Kidney (tissue), 14 donors: Measurements from ENCODE around the gene NISCH. TPM values are rescaled to one million over a fixed set of nuclear protein-coding genes. Genes with fewer than 3 reads are reported as not detected.

ENCODE experiments used
- DNase-seq, 5 donors: peaks; one replicate each; pipeline ENCODE4 v3.0.0-alpha.2; 2013 to 2020
- FAIRE-seq: peaks from 2 replicates; lab custom pipeline; 2012; peaks lifted over from hg19 to GRCh38; lab: Jason Lieb, UNC
- H3K27ac ChIP-seq, 2 donors: one replicate each; pipeline ENCODE4 v1.7.0; 2013; ENCODE audit warnings: low read depth in 2 of 2, low read length in 2 of 2, inconsistent platforms in 1 of 2
- H3K27me3 ChIP-seq: one replicate; pipeline ENCODE4 v1.7.1; 2013; ENCODE audit warnings: low read length, inconsistent platforms; ENCODE audit not compliant: control insufficient read depth, insufficient read depth
- H3K36me3 ChIP-seq, 3 donors: one replicate each; pipeline versions ENCODE4 v1.7.0 to v1.7.1; 2013; ENCODE audit warnings: low read length in 3 of 3, control low read depth in 1 of 3, inconsistent platforms in 1 of 3; ENCODE audit not compliant: insufficient read depth in 3 of 3, control insufficient read depth in 2 of 3
- H3K4me1 ChIP-seq, 3 donors: one replicate each; pipeline versions ENCODE4 v1.7.0 to v1.7.1; 2013; ENCODE audit warnings: low read length in 3 of 3, inconsistent platforms in 1 of 3, low read depth in 1 of 3; ENCODE audit not compliant: control insufficient read depth in 2 of 3, insufficient read depth in 2 of 3
- H3K4me3 ChIP-seq, 3 donors: one replicate each; pipeline versions ENCODE4 v1.7.0 to v1.8.1; 2013; ENCODE audit warnings: low read length in 3 of 3, control low read depth in 1 of 3, inconsistent platforms in 1 of 3
- H3K9ac ChIP-seq, 3 donors: one replicate each; pipeline versions ENCODE4 v1.7.0 to v1.7.1; 2013; ENCODE audit warnings: low read length in 3 of 3, control low read depth in 1 of 3, inconsistent platforms in 1 of 3
- H3K9me3 ChIP-seq, 3 donors: one replicate each; pipeline versions ENCODE4 v1.7.0 to v1.7.1; 2013; ENCODE audit warnings: low read length in 3 of 3, control low read depth in 1 of 3, inconsistent platforms in 1 of 3; ENCODE audit not compliant: control insufficient read depth in 2 of 3, insufficient read depth in 1 of 3
- intact Hi-C: fragments of 100-400 bp; cut with DNase I; formaldehyde crosslinking; loops from one replicate; pipeline ENCODE4 v1.11.1; 2022
- polyA plus RNA-seq: library from polyadenylated mRNA; stranded (reverse); fragments of 350-450 nt; fragmentation: Illumina TruSeq; extraction: RNeasy Lipid Tissue Mini Kit (QIAGEN cat#74804); gene quantifications from one replicate; pipeline ENCODE4 v1.2.3, GENCODE V29; 2014; ENCODE audit warnings: low read depth, low replicate concordance; ENCODE audit not compliant: insufficient read depth
- total RNA-seq: library from RNA; stranded (reverse); fragmentation: NEBNext Ultra II Directional; extraction: Animal tissue kit (Norgen Biotek cat#: 25700); gene quantifications from one replicate; pipeline ENCODE4 v1.2.1, GENCODE V29; 2021
- TF ChIP-seq, protein P1 (sequence below): IDR thresholded peaks from 3 replicates; pipeline ENCODE4 v1.5.1; 2012; ENCODE audit warnings: mild to moderate bottlenecking, moderate library complexity, borderline replicate concordance; ENCODE audit not compliant: insufficient read depth; ENCODE audit errors: extremely low read depth
- donor health status: control.
- donor health status: control.
- donor health status: control.
- donor health status: control.
- donor health status: control.
- donor health status: DM: yes; HTN: yes; CAD: no.
- donor health status: Normal renal cell carcinoma (clear cell type).

Gene NISCH
- total and polyA plus RNA-seq, 2 donors from 2014 or later, result 36.1 to 98.7 TPM

DNA sequence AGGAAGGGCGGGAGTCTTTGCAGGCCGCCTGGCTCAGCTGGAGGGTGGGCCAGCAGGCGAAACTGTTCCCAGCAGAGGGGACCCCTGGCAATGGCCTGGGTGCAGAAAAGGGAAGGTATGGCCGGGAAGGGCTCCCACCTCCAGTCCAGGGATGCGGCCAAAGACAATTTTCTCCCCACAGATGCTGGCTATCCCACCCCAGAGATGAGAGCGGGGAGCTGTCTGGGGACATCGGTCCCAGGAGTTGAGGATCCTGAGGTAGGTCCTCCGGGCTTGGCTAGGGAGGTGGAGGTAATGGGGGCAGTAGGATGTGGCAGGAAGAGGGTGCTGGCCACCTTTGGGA lies 12.2 kb upstream of the NISCH start:
- H3K4me1 ChIP-seq, result peaks cover 0 to 11% (median 0%) of the 10 kb centered on the region in 3 donors
- no peak overlapping the region for H3K27ac ChIP-seq
- H3K36me3 ChIP-seq, result no peaks in the 10 kb centered on the region
- intact Hi-C loops, result no loop called here
- H3K9ac ChIP-seq, result no peak overlapping the region
- TF ChIP-seq, protein P1, sequence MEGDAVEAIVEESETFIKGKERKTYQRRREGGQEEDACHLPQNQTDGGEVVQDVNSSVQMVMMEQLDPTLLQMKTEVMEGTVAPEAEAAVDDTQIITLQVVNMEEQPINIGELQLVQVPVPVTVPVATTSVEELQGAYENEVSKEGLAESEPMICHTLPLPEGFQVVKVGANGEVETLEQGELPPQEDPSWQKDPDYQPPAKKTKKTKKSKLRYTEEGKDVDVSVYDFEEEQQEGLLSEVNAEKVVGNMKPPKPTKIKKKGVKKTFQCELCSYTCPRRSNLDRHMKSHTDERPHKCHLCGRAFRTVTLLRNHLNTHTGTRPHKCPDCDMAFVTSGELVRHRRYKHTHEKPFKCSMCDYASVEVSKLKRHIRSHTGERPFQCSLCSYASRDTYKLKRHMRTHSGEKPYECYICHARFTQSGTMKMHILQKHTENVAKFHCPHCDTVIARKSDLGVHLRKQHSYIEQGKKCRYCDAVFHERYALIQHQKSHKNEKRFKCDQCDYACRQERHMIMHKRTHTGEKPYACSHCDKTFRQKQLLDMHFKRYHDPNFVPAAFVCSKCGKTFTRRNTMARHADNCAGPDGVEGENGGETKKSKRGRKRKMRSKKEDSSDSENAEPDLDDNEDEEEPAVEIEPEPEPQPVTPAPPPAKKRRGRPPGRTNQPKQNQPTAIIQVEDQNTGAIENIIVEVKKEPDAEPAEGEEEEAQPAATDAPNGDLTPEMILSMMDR, result no peak
- FAIRE-seq (no peak), DNase-seq (no peak)
- H3K27me3 ChIP-seq, result no peaks in the 10 kb centered on the region
- H3K9me3 ChIP-seq, result no peaks in the 10 kb centered on the region
- peak overlapping the region in 1 of 3 donors; percentile 31 for H3K4me3 ChIP-seq

DNA sequence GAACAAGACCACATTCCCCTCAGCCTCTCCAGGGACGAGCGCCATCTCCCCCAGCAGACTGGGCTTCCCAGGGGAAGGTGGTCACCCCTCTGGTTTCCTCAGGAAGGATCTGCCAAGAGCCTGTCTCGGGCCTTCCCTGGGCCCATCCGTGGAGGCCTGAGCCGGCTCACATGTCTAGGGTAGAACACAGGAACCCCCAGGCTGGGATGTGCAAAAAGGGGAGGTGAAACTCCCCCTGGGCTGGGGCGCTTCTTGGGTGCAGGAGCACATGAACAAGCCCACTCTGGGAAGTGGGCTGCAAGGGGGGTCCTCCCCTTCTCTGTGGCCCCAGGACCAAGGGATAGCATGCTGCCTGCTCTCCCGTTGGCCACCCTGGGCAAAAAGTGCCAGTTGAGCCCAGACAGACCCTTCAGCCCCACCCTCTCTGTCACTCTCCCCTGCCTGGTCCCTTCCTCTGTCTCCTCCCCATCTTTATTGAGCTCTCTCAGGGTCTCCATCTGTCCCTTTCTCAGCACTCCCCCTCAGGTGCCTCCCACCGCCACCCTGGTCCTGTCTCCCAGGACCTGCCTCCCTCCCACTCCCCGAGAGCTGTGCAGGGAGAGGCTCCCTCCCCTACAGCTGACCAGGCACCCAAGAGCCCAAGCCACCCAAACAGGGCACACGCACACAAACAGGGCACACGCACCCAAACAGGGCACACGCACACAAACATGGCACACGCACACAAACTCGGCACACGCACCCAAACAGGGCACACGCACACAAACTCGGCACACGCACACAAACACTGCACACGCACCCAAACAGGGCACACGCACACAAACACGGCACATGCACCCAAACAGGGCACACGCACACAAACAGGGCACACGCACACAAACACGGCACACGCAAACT lies 11.4 kb upstream of the NISCH start:
- Histone ChIP-seq H3K9me3 (no peaks in the 10 kb centered on the region), H3K36me3 (no peaks in the 10 kb centered on the region), H3K27me3 (no peaks in the 10 kb centered on the region), H3K4me1 (peaks cover 0 to 11% (median 0%) of the 10 kb centered on the region in 3 donors), H3K27ac (no peak overlapping the region), H3K9ac (no peak overlapping the region), H3K4me3 (peak overlapping the region in 2 of 3 donors; percentile 11 to 31)
- intact Hi-C loops, result no loop called here
- FAIRE-seq (no peak), DNase-seq (peak in 1 of 5 donors; percentile 38)
- TF ChIP-seq, protein P1, result no peak

DNA sequence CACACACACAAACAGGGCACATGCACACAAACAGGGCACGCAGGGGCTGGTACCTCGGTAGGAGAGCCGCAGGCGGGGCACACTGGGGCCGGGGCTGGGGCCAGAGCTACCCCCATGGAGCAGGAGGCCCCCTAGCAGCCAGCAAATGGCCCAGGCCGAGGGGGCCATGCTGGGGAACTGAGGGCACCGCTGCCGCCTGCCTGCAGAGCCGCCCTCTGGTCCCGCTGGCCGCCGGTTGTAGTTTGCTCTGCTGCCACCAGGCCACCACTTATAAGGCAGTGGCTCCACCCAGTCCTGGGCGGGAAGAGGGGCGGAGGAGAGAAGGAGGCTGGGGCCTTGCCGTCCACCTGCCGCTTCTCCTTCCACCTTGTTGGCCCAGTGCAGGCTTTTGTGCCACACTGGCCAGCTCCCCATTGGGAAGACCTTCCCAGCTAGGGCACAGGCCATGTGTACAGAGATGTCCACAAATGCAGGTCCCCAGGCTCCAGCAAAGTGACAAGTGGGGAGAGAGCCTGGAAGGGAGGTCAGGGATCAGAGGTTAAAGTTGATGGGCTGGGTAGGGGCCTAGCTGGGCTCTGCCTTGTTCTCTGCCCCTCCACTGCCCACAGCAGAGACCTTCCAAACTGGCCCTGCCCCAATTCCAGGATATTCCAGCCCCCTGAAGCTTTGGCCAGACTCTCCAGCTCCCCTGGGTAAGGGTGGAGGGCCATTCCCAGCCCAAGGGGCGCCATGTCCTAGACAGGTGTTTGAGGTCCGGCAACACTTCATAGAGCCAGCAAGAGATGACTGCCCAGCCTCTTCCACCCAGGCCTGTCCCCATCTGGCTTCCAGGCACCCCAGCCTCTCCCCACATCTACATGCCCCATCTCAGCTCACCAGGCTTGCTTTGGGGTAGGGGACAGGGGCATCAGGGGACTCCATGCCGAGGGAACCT lies 10.3 kb upstream of the NISCH start, which contains the start of gene SEMA3G:
TSS of gene SEMA3G (minus strand) at position 244 of the 934 bp plus-strand sequence. CDS start at position 168, 76 bp downstream.
- peak within 1 kb of the TSS in 2 of 3 donors; percentile 11 to 31 for H3K4me3 ChIP-seq
- no peaks in the 10 kb centered on the region for H3K27me3 ChIP-seq
- TF ChIP-seq, protein P1, result peak; percentile 66
- H3K9me3 ChIP-seq, result no peaks in the 10 kb centered on the region
- intact Hi-C loops, result no loop called here
- H3K27ac ChIP-seq, result peak within 1 kb of the TSS in 1 of 2 donors; percentile 8
- H3K9ac ChIP-seq, result no peak within 1 kb of the TSS
- H3K4me1 ChIP-seq, result peaks cover 0 to 14% (median 1%) of the 10 kb centered on the region in 3 donors
- no peak for FAIRE-seq
- no peaks in the 10 kb centered on the region for H3K36me3 ChIP-seq
- peak; percentile 74 to 92 (median 81) for DNase-seq
